Measurements from ENCODE around the gene ST3GAL3.

DNA sequence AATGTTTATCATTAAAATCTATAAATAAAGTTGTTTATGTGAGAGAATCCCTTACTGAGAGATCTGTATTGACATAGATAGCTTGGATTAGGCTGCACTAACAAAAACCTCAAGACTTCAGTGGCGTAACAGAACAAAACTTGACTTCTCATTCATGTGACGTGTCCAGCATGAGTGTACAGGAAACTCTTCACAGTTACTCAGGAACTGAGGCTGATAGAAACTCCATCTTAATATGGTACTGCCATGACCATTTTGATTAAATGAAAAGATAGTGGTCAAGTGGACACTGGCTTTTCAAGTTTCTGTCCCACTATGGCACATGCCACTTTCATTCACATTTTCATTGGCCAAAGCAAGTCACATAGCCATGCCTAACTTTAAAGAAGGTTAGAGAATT lies 3.7 kb downstream of the ST3GAL3 start:
- TF ChIP-seq ZNF747 (tag by site-specific recombination; IDR thresholded peaks at IDR 0.05): no peak
- no peak for TF ChIP-seq ZNF514 (tag by site-specific recombination; IDR thresholded peaks at IDR 0.05)
- TF ChIP-seq, protein P1, sequence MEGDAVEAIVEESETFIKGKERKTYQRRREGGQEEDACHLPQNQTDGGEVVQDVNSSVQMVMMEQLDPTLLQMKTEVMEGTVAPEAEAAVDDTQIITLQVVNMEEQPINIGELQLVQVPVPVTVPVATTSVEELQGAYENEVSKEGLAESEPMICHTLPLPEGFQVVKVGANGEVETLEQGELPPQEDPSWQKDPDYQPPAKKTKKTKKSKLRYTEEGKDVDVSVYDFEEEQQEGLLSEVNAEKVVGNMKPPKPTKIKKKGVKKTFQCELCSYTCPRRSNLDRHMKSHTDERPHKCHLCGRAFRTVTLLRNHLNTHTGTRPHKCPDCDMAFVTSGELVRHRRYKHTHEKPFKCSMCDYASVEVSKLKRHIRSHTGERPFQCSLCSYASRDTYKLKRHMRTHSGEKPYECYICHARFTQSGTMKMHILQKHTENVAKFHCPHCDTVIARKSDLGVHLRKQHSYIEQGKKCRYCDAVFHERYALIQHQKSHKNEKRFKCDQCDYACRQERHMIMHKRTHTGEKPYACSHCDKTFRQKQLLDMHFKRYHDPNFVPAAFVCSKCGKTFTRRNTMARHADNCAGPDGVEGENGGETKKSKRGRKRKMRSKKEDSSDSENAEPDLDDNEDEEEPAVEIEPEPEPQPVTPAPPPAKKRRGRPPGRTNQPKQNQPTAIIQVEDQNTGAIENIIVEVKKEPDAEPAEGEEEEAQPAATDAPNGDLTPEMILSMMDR (tag by site-specific recombination; IDR thresholded peaks at IDR 0.05): no peak
- TF ChIP-seq, protein P2, sequence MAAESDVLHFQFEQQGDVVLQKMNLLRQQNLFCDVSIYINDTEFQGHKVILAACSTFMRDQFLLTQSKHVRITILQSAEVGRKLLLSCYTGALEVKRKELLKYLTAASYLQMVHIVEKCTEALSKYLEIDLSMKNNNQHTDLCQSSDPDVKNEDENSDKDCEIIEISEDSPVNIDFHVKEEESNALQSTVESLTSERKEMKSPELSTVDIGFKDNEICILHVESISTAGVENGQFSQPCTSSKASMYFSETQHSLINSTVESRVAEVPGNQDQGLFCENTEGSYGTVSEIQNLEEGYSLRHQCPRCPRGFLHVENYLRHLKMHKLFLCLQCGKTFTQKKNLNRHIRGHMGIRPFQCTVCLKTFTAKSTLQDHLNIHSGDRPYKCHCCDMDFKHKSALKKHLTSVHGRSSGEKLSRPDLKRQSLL (tag by site-specific recombination; IDR thresholded peaks at IDR 0.05): no peak
- no peak for TF ChIP-seq SETDB1 (IDR thresholded peaks at IDR 0.05; ENCODE audit: insufficient read length, low read length)
- no peak for TF ChIP-seq ZNF157 (tag by site-specific recombination; IDR thresholded peaks at IDR 0.05)
- TF ChIP-seq HOXA7 (CRISPR knock-in tag; IDR thresholded peaks at IDR 0.05; ENCODE audit: borderline replicate concordance): no peak
- TF ChIP-seq, protein P3, sequence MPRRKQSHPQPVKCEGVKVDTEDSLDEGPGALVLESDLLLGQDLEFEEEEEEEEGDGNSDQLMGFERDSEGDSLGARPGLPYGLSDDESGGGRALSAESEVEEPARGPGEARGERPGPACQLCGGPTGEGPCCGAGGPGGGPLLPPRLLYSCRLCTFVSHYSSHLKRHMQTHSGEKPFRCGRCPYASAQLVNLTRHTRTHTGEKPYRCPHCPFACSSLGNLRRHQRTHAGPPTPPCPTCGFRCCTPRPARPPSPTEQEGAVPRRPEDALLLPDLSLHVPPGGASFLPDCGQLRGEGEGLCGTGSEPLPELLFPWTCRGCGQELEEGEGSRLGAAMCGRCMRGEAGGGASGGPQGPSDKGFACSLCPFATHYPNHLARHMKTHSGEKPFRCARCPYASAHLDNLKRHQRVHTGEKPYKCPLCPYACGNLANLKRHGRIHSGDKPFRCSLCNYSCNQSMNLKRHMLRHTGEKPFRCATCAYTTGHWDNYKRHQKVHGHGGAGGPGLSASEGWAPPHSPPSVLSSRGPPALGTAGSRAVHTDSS (tag by site-specific recombination; IDR thresholded peaks at IDR 0.05): no peak
- TF ChIP-seq, protein P4, sequence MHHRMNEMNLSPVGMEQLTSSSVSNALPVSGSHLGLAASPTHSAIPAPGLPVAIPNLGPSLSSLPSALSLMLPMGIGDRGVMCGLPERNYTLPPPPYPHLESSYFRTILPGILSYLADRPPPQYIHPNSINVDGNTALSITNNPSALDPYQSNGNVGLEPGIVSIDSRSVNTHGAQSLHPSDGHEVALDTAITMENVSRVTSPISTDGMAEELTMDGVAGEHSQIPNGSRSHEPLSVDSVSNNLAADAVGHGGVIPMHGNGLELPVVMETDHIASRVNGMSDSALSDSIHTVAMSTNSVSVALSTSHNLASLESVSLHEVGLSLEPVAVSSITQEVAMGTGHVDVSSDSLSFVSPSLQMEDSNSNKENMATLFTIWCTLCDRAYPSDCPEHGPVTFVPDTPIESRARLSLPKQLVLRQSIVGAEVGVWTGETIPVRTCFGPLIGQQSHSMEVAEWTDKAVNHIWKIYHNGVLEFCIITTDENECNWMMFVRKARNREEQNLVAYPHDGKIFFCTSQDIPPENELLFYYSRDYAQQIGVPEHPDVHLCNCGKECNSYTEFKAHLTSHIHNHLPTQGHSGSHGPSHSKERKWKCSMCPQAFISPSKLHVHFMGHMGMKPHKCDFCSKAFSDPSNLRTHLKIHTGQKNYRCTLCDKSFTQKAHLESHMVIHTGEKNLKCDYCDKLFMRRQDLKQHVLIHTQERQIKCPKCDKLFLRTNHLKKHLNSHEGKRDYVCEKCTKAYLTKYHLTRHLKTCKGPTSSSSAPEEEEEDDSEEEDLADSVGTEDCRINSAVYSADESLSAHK (tag by site-specific recombination; IDR thresholded peaks at IDR 0.05): no peak
- no peak for TF ChIP-seq ZNF121 (tag by site-specific recombination; IDR thresholded peaks at IDR 0.05)
